NCI-H1930 (cell line): ENCODE data around the gene KCNMA1.

Experiments used
- DNase-seq, 2 experiments: peaks; one replicate each; lab custom pipeline; 2025; lab: John Stamatoyannopoulos, UW

KCNMA1 gene

GRCh38 chr10:77485847-77486246 is 151.8 kb downstream of the KCNMA1 start:
- DNase-seq: no peak

DNA sequence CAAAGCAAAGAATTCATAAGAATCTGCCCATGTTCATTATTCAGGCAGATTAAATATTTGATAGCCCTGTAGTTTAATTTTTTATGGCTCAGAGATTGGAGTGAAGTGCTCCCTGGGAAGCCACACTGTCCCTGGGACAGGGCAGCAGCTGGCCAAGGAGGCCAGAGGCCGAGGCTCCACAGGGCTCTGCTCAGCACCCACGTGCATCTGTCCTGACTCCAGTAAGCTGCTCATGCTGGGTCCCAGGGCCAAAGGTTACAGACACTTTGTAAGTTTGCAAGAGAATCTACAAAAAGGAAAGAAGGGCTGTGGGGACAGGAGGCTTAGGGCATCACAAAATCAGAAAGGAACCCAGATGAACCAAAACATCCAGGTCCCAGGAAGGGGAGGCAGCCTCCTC is 155.5 kb downstream of the KCNMA1 start:
- no peak for DNase-seq

DNA sequence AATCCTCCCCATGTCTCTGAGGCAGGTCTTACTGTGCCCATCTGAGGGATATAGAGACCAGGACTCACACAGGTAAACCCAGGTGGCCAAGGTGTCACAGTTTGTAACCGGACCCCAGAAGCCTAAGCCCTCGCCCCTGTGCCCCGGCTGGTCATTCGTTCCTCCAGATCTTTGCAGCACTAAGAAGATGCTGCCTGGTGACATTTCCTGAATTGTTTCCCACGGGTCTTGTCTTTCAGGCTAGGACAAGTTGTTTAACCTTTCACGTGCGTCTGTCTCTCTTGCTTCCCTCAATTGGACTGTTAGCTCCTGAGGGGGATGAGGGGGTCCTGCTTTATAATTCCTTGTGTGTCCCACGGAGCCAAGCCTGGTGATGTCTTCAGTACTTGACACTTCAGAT is 158.0 kb downstream of the KCNMA1 start:
- no peak for DNase-seq

- DNase-seq: no peak
These were observed 158.6 kb downstream of the KCNMA1 start for GRCh38 chr10:77478962-77479359.

GRCh38 chr10:77478247-77478961 is 159.2 kb downstream of the KCNMA1 start:
- no peak for DNase-seq

DNA sequence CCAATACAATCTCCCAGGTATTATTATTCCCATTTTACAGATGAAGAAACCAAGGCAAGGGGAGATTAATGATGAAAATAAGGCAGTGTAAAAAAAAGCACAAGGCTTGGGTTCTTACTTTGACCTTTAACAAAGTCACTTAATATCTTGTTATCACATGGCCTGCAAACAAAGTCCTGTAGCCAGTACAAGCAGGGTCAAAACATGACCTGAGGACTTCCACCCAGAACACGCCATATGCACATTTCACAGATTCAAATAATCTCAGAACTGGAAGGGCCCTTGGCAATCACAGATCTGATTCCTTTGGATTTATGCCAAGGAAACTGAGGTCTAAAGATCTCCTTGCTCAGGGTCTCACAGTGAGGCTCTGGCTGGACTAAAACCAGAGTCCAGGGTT is 162.1 kb downstream of the KCNMA1 start:
- DNase-seq: no peak

DNA sequence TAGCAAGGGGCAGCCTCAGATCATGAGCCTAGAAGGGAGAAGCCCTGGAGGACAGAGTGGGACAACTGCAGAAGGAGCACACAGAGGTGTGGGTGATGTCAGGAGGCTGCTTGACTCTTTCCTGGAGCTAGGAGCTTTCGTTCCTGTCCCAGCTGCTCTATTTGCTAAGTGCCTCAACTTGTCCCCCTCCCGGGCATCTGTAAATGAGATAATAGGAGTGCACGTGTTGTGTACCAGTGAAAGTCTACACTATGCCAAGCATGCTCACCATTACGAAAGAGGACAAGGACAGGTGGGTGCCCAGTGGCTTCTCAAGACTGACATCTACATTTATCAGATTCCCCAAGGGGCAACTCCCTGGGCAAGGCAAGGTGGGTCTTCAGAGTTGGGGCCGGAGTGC is 162.7 kb downstream of the KCNMA1 start:
- DNase-seq: no peak

GRCh38 chr10:77474386-77474785 is 163.2 kb downstream of the KCNMA1 start:
- DNase-seq: no peak

- DNase-seq: no peak
These were observed 165.5 kb downstream of the KCNMA1 start for GRCh38 chr10:77472146-77472545.

DNA sequence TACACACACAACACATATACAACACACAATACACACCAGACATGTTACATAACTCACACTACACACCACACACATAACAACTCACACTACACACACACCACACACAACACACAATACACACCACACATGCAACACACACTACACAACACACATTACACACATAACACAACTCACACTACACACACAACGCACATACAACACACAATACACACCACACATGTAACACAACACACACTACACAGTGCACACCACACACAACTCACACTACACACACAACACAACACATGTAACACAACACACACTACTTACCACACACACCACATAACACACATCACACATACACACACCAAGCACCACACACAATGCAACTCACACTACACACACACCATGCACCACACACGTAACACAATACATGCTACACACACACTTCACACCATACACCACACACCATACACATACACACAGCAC is 166.5 kb downstream of the KCNMA1 start:
- DNase-seq: no peak

DNA sequence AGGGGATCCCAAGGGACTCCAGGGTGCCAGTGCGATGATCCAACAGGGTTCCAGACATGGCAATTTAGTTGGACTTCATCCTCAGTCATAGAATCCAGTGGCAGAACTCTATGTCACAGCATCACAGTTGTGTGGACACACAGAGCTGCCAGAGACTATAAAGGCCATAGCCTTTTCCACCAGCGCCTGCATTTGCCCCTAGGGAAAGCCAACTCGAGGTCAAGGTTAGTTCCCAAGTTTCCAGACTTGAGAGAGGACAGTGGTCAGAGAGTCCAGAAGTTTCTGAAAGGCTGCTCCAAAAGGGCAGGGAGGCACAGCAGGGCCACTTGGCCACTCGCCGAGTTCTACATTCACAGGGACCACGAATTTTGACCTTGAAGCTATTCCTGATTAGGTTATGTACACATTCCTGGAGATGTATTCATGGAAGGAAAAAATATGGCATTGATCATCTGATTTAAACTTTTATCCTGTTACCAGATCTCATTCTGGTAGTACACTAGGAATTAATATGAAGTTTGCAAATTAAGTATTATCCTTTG is 170.1 kb downstream of the KCNMA1 start:
- no peak for DNase-seq

GRCh38 chr10:77463967-77464745 is 173.5 kb downstream of the KCNMA1 start:
- no peak for DNase-seq

GRCh38 chr10:77463499-77463898 is 174.1 kb downstream of the KCNMA1 start:
- no peak for DNase-seq

GRCh38 chr10:77461636-77462296 is 175.8 kb downstream of the KCNMA1 start:
- DNase-seq: no peak

GRCh38 chr10:77459905-77460304 is 177.7 kb downstream of the KCNMA1 start:
- no peak for DNase-seq

DNA sequence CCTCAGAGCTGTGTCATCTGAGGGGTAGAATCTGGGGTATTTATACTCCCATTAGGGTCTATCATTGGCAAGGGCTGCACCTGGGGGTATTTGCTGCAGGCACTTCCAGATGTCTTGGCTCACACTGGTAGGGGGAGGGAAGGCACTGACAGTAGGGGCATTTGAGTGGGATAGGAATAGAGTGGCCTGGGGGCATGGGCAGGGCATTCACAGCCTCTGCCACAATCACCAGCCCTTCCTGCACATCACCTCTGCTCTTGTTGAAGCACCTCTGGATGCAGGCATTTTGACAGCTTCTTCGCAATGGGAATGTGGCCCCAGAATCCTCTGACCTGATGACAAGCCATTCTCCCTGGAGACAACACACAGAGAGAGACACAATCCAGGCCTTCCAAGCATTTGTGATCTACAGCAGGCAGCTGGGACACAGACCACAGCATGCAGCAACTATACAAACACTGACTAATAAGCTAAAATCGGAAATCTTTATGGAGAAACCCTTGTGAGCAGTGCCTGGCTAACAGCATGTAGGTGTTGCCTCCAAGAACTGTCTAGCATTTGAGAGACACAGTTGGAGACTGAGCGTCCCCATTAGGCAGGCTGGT is 178.5 kb downstream of the KCNMA1 start:
- DNase-seq: no peak

DNA sequence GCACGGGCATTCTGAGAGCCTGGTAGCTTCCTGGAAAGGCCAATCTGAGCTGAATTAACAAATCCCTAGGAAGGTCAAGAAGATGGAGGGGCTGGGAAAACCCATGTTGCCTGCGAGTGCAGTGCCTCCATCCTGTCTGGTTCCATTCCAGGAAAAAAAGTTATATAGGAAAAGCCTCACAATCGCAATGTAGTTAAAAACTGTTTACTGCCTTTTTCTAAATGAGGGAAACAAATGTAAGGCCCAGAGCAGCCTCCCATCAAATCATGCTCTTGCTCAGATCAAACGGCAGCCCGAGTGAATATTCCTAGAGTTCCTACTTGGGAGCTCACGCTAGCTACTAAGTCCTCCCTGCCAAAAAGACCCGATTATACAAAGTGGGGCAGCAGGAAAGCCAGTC is 179.9 kb downstream of the KCNMA1 start:
- DNase-seq: no peak

DNA sequence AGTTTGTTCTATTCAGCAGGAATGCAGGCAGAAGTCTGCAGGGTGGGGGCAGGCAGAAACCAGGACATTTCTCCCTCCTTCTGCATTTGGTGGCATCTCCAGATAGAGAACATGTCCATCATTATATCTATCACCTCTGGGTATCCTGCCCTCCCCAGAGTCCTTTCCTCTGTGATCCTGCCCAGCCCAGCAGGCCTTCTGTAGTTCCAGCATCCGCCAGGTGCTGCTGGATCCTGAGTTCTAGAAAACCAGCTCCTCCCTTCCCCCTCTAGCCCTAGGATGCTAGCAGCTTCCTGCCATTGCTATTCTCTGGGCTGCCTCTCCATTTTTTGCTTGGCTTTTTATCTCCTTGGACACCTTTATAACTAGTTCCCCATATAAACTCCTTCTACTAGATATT is 180.3 kb downstream of the KCNMA1 start:
- DNase-seq: no peak

GRCh38 chr10:77456414-77456813 is 181.2 kb downstream of the KCNMA1 start:
- no peak for DNase-seq

GRCh38 chr10:77455561-77455960 is 182.0 kb downstream of the KCNMA1 start:
- no peak for DNase-seq

GRCh38 chr10:77452952-77453564 is 184.6 kb downstream of the KCNMA1 start:
- no peak for DNase-seq

GRCh38 chr10:77451886-77452285 is 185.7 kb downstream of the KCNMA1 start:
- no peak for DNase-seq
